H1 (cell line): ENCODE measurements around the gene ERC1. TPM values are rescaled to one million over a fixed set of nuclear protein-coding genes. Genes with fewer than 3 reads are reported as not detected.

Experiments
- CTCF ChIA-PET: fragments of 300-600 bp; sonication (Branson Sonifier 250); formaldehyde crosslinking; loops from one replicate; lab custom pipeline; 2021; ENCODE audit not compliant: partially characterized antibody; lab: Charles Lee
- POLR2A ChIA-PET: fragments of 300-600 bp; sonication (Branson Sonifier 250); formaldehyde crosslinking; loops from one replicate; lab custom pipeline; 2021; ENCODE audit warnings: inconsistent platforms; ENCODE audit not compliant: partially characterized antibody; lab: Charles Lee
- DNase-seq, 2 experiments: peaks; one replicate each; pipeline versions ENCODE4 v3.0.0 to v3.0.0-alpha.2; 2010 to 2022; ENCODE audit warnings: low spot score in 2 of 2, low read depth in 1 of 2, mixed read lengths in 1 of 2
- FAIRE-seq: peaks from 2 replicates; lab custom pipeline; 2011; peaks lifted over from hg19 to GRCh38; lab: Jason Lieb, UNC
- H2AFZ ChIP-seq: 2 replicates; pipeline ENCODE4 v1.8.1; 2012; ENCODE audit warnings: low read length, inconsistent platforms
- H2AK5ac ChIP-seq: 2 replicates; pipeline ENCODE4 v1.6.1; 2013; ENCODE audit warnings: low read depth, low read length
- H2BK120ac ChIP-seq: replicated peaks from 2 replicates; pipeline ENCODE3; 2013; ENCODE audit warnings: low read depth, low read length, inconsistent platforms
- H2BK12ac ChIP-seq: 2 replicates; pipeline ENCODE4 v1.6.1; 2013; ENCODE audit warnings: low read depth, low read length
- H2BK15ac ChIP-seq: 2 replicates; pipeline ENCODE4 v1.6.1; 2013; ENCODE audit warnings: low read length
- H2BK20ac ChIP-seq: 2 replicates; pipeline ENCODE4 v1.6.1; 2013; ENCODE audit warnings: low read length
- H2BK5ac ChIP-seq: 2 replicates; pipeline ENCODE4 v1.6.1; 2013; ENCODE audit warnings: low read depth, low read length
- H3K14ac ChIP-seq: 2 replicates; pipeline ENCODE4 v1.6.1; 2013; ENCODE audit warnings: inconsistent platforms; ENCODE audit not compliant: insufficient read length
- H3K18ac ChIP-seq: 2 replicates; pipeline ENCODE4 v1.6.1; 2013; ENCODE audit warnings: low read length; ENCODE audit errors: extremely low read depth
- H3K23ac ChIP-seq: 2 replicates; pipeline ENCODE4 v1.6.1; 2013; ENCODE audit warnings: inconsistent platforms; ENCODE audit not compliant: insufficient read length
- H3K23me2 ChIP-seq: 2 replicates; pipeline ENCODE4 v1.6.1; 2013; ENCODE audit warnings: low read depth, low read length
- H3K27ac ChIP-seq: 2 replicates; pipeline ENCODE4 v1.6.1; 2011; ENCODE audit warnings: low read depth, low read length, inconsistent platforms
- H3K27me3 ChIP-seq, 4 experiments: replicated peaks in 1 of 4; 1 replicate in 1 of 4; 2 replicates in 3 of 4; pipeline versions ENCODE4 v1.6.1 to v1.8.1; 2011 to 2013; ENCODE audit warnings: low read length in 3 of 4, mild to moderate bottlenecking in 3 of 4, inconsistent platforms in 2 of 4, mixed read lengths in 2 of 4, moderate library complexity in 1 of 4; ENCODE audit not compliant: control insufficient read depth in 3 of 4, insufficient read depth in 3 of 4; ENCODE audit errors: extremely low read depth in 1 of 4
- H3K36me3 ChIP-seq, 4 experiments: 2 replicates each; pipeline versions ENCODE4 v1.6.1 to v1.8.1; 2011 to 2013; ENCODE audit warnings: mild to moderate bottlenecking in 4 of 4, low read length in 3 of 4, moderate library complexity in 2 of 4, control low read depth in 1 of 4, inconsistent platforms in 1 of 4; ENCODE audit not compliant: insufficient read depth in 4 of 4, control insufficient read depth in 2 of 4
- H3K4ac ChIP-seq: replicated peaks from 2 replicates; pipeline ENCODE3; 2013; ENCODE audit warnings: low read length, low read depth, mixed read lengths, inconsistent platforms; ENCODE audit not compliant: insufficient read length
- H3K4me1 ChIP-seq, 4 experiments: replicated peaks in 1 of 4; 1 replicate in 1 of 4; 2 replicates in 3 of 4; pipeline versions ENCODE4 v1.6.1 to v1.8.1; 2011 to 2013; ENCODE audit warnings: low read length in 3 of 4, inconsistent platforms in 2 of 4, mixed read lengths in 1 of 4; ENCODE audit not compliant: insufficient read depth in 4 of 4, control insufficient read depth in 3 of 4
- H3K4me2 ChIP-seq, 2 experiments: 2 replicates each; pipeline versions ENCODE4 v1.6.1 to v1.8.1; 2011 to 2013; ENCODE audit warnings: low read depth in 2 of 2, low read length in 2 of 2, control low read depth in 1 of 2, inconsistent platforms in 1 of 2, mild to moderate bottlenecking in 1 of 2; ENCODE audit not compliant: insufficient read depth in 1 of 2
- H3K4me3 ChIP-seq, 4 experiments: fragments of 200-600, 300-600 bp in 1 of 4; sonication (generic), shearing (Covaris generic), sonication (Bioruptor Twin) in 1 of 4; 2 replicates each; pipeline versions ENCODE4 v1.5.1 to v1.8.1; 2011 to 2016; ENCODE audit warnings: low read length in 4 of 4, low read depth in 3 of 4, control low read depth in 2 of 4, inconsistent platforms in 2 of 4, mild to moderate bottlenecking in 2 of 4, mixed read lengths in 1 of 4, moderate library complexity in 1 of 4; ENCODE audit not compliant: insufficient read depth in 2 of 4; ENCODE audit errors: extremely low read depth in 1 of 4
- H3K56ac ChIP-seq: replicated peaks from 2 replicates; pipeline ENCODE3; 2013; ENCODE audit warnings: low read depth, mild to moderate bottlenecking, mixed read lengths, low read length, inconsistent platforms; ENCODE audit not compliant: insufficient read length
- H3K79me1 ChIP-seq: 2 replicates; pipeline ENCODE4 v1.6.1; 2013; ENCODE audit warnings: low read depth, low read length, control low read depth
- H3K79me2 ChIP-seq, 2 experiments: 2 replicates each; pipeline versions ENCODE4 v1.6.1 to v1.8.1; 2012 to 2013; ENCODE audit warnings: low read length in 2 of 2, mild to moderate bottlenecking in 2 of 2, inconsistent platforms in 1 of 2; ENCODE audit not compliant: insufficient read depth in 2 of 2, control insufficient read depth in 1 of 2
- H3K9ac ChIP-seq, 4 experiments: replicated peaks in 1 of 4; 1 replicate in 1 of 4; 2 replicates in 3 of 4; pipeline versions ENCODE4 v1.6.1 to v1.8.1; 2011 to 2013; ENCODE audit warnings: low read depth in 3 of 4, low read length in 3 of 4, control low read depth in 2 of 4, mild to moderate bottlenecking in 2 of 4, moderate library complexity in 2 of 4, inconsistent platforms in 1 of 4; ENCODE audit errors: extremely low read depth in 1 of 4
- H3K9me3 ChIP-seq, 2 experiments: 2 replicates each; pipeline versions ENCODE4 v1.6.1 to v1.8.1; 2012 to 2013; ENCODE audit warnings: mild to moderate bottlenecking in 2 of 2, moderate library complexity in 2 of 2, control low read depth in 1 of 2, inconsistent platforms in 1 of 2, low read depth in 1 of 2, low read length in 1 of 2, mixed read lengths in 1 of 2; ENCODE audit not compliant: insufficient read depth in 2 of 2
- H4K20me1 ChIP-seq, 2 experiments: replicated peaks in 1 of 2; 2 replicates each; pipeline versions ENCODE3 to v1.8.1; 2011 to 2013; ENCODE audit warnings: inconsistent platforms in 2 of 2, low read length in 2 of 2, mild to moderate bottlenecking in 1 of 2; ENCODE audit not compliant: insufficient read depth in 2 of 2, control insufficient read depth in 1 of 2
- H4K5ac ChIP-seq: 2 replicates; pipeline ENCODE4 v1.6.1; 2013; ENCODE audit warnings: low read length, low read depth, mixed read lengths, inconsistent platforms; ENCODE audit not compliant: insufficient read length
- H4K8ac ChIP-seq: 2 replicates; pipeline ENCODE4 v1.8.0; 2013; ENCODE audit warnings: mild to moderate bottlenecking, moderate library complexity, low read length, inconsistent platforms; ENCODE audit not compliant: insufficient read depth; ENCODE audit errors: extremely low read depth
- H4K91ac ChIP-seq: replicated peaks from 2 replicates; pipeline ENCODE3; 2013; ENCODE audit warnings: low read length, mixed read lengths, inconsistent platforms; ENCODE audit not compliant: insufficient read length
- ASH2L ChIP-seq: fragments of 200-600, 300-600 bp; sonication (generic); IDR thresholded peaks from one replicate; pipeline ENCODE4 v1.7.1; 2017; ENCODE audit warnings: low read length
- BCL11A ChIP-seq, 2 experiments: IDR thresholded peaks; one replicate each; pipeline ENCODE4 v1.6.1; 2011; ENCODE audit warnings: low read depth in 2 of 2, low read length in 2 of 2, mild to moderate bottlenecking in 2 of 2
- EZH2 ChIP-seq: fragments of 200-600 bp; sonication (generic); IDR thresholded peaks from 2 replicates; pipeline ENCODE4 v1.7.1; 2012; ENCODE audit warnings: low read depth, mild to moderate bottlenecking, moderate library complexity, low read length, inconsistent platforms; ENCODE audit not compliant: severe bottlenecking
- HDAC2 ChIP-seq, 2 experiments: fragments of 300-600 bp in 1 of 2; sonication (generic) in 1 of 2; IDR thresholded peaks; 2 replicates each; pipeline ENCODE4 v1.6.1; 2011 to 2012; ENCODE audit warnings: low read depth in 2 of 2, low read length in 2 of 2, mild to moderate bottlenecking in 2 of 2, moderate library complexity in 2 of 2, borderline replicate concordance in 1 of 2, inconsistent platforms in 1 of 2
- POLR2A ChIP-seq, 2 experiments: IDR thresholded peaks; 1 replicate in 1 of 2; 2 replicates in 1 of 2; pipeline ENCODE4 v1.6.1; 2011; ENCODE audit warnings: low read depth in 2 of 2, low read length in 2 of 2, mild to moderate bottlenecking in 2 of 2; ENCODE audit errors: control extremely low read depth in 1 of 2
- POLR2AphosphoS5 ChIP-seq: IDR thresholded peaks from 2 replicates; pipeline ENCODE4 v1.6.1; 2011; ENCODE audit warnings: low read depth, low read length
- RBBP5 ChIP-seq: IDR thresholded peaks from 2 replicates; pipeline ENCODE4 v1.7.1; 2012; ENCODE audit warnings: low read depth, mild to moderate bottlenecking, inconsistent platforms, low read length, moderate library complexity, borderline replicate concordance
- SAP30 ChIP-seq: fragments of 300-600 bp; sonication (generic); IDR thresholded peaks from 2 replicates; pipeline ENCODE4 v1.7.1; 2012; ENCODE audit warnings: low read length, moderate library complexity, mild to moderate bottlenecking, inconsistent platforms; ENCODE audit not compliant: insufficient read depth, insufficient replicate concordance
- SIN3A ChIP-seq, 2 experiments: IDR thresholded peaks in 1 of 2; conservative IDR thresholded peaks in 1 of 2; 2 replicates each; pipeline ENCODE4 v1.6.1; 2011 to 2012; ENCODE audit warnings: low read length in 2 of 2, improper control_type of control experiment in 1 of 2, low read depth in 1 of 2, mild to moderate bottlenecking in 1 of 2
- YY1 ChIP-seq: IDR thresholded peaks from 2 replicates; pipeline ENCODE4 v1.6.1; 2011; ENCODE audit warnings: low read depth, mild to moderate bottlenecking, low read length
- WGBS, 2 experiments: shearing (Covaris generic) in 1 of 2; methylation state at CpG; one replicate each; pipeline versions ENCODE4 v1.1.6 to v1.1.7; 2013 to 2015; ENCODE audit warnings: low lambda C conversion rate in 2 of 2, mixed read lengths in 2 of 2, inconsistent platforms in 1 of 2, low coverage in 1 of 2, missing lambda C conversion rate in 1 of 2; ENCODE audit not compliant: insufficient replicate concordance in 2 of 2, insufficient coverage in 1 of 2, insufficient read length in 1 of 2; ENCODE audit errors: extremely low coverage in 1 of 2, missing lambda C conversion rate in 1 of 2; 5-methylcytosine and 5-hydroxymethylcytosine counted together
- polyA plus RNA-seq, 7 experiments: library from polyadenylated mRNA; depleted of rRNA in 3 of 7; stranded (reverse) in 5 of 7; unstranded in 2 of 7; fragments of >200 nt in 5 of 7; fragments of 200-250 nt in 2 of 7; gene quantifications; 1 replicate in 5 of 7; 2 replicates in 1 of 7; 4 replicates in 1 of 7; pipeline versions ENCODE4 v1.2.1 to v1.2.3, GENCODE V29; 2011 to 2013; ENCODE audit warnings: missing spikeins in 2 of 7, mixed read lengths in 2 of 7
- total RNA-seq: library from RNA; stranded (reverse); fragmentation: NEBNext Ultra II Directional; extraction: Animal tissue kit (Norgen Biotek cat#: 25700); gene quantifications from 2 replicates; pipeline ENCODE4 v1.2.1, GENCODE V29; 2021
- TF ChIP-seq, protein P1 (sequence below): IDR thresholded peaks from 2 replicates; pipeline ENCODE4 v1.6.1; 2011; ENCODE audit warnings: low read depth, mild to moderate bottlenecking, low read length; ENCODE audit not compliant: insufficient read depth
- TF ChIP-seq, protein P2 (sequence below): IDR thresholded peaks from 2 replicates; pipeline ENCODE4 v1.6.1; 2011; ENCODE audit warnings: low read length, improper control_type of control experiment

ERC1 gene
- total and polyA plus RNA-seq, 2 of the 8 experiments (the other 6 are each of a cell fraction or from before 2014, with no cell fraction given), result 7.8 to 45.7 TPM

DNA sequence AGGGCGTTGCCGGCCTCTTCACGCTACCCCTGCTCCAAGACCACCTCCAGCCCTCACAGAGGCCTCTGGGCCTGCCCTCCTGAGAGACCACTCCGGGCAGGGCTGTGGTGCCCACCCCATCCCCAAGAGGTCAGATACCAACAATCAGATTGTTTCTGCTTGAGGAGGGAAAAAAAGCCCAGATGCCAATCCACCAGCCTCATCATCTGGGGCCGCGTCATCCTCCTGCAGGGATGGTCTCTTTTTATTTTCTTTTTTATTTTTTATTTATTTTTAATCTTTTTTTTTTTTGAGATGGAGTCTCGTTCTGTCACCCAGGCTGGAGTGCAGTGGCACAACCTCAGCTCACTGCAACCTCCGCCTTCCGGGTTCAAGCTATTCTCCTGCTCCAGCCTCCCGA lies 510.0 kb downstream of the ERC1 start:
- H2BK20ac ChIP-seq, result no peak overlapping the region
- no peaks in the 10 kb centered on the region for H3K36me3 ChIP-seq
- no peak overlapping the region for H3K14ac ChIP-seq
- H4K91ac ChIP-seq, result no peak overlapping the region
- DNase-seq, result no peak
- H3K27ac ChIP-seq, result no peak overlapping the region
- H4K8ac ChIP-seq, result no peak overlapping the region
- H3K4me1 ChIP-seq, result peaks cover 0 to 3% (median 0%) of the 10 kb centered on the region in 4 experiments; a peak in 1 of 7 replicates
- H4K20me1 ChIP-seq, result no peaks in the 10 kb centered on the region
- no peak overlapping the region for H3K23ac ChIP-seq
- H3K79me1 ChIP-seq, result no peaks in the 10 kb centered on the region
- H4K5ac ChIP-seq, result no peak overlapping the region
- H2AK5ac ChIP-seq, result no peak overlapping the region
- no peaks in the 10 kb centered on the region for H3K27me3 ChIP-seq
- no peak overlapping the region for H2BK15ac ChIP-seq
- 0 out of 2 replicates have a peak, but pooled peaks cover 2% of the 10 kb centered on the region for H3K23me2 ChIP-seq
- peaks cover 0 to 3% of the 10 kb centered on the region in 2 experiments; a peak in 1 of 4 replicates for H3K9me3 ChIP-seq
- H2BK120ac ChIP-seq, result no peak overlapping the region
- ChIA-PET POLR2A (no interaction called here), CTCF (interaction anchor here (1.7 to 2.4 kb wide), 2 partner anchors 17 to 383 kb away, joined by 6 to 7 read pairs; no protein-coding TSS in a partner anchor)
- no peak overlapping the region for H3K4me2 ChIP-seq
- no peak for FAIRE-seq
- no peak overlapping the region for H2BK5ac ChIP-seq
- no peak overlapping the region for H2BK12ac ChIP-seq
- H3K4me3 ChIP-seq, result no peak overlapping the region
- H3K4ac ChIP-seq, result no peak overlapping the region
- no peak overlapping the region for H3K18ac ChIP-seq
- H3K9ac ChIP-seq, result no peak overlapping the region
- H2AFZ ChIP-seq, result no peak overlapping the region
- H3K56ac ChIP-seq, result no peak overlapping the region
- H3K79me2 ChIP-seq, result no peaks in the 10 kb centered on the region
- WGBS, 2 experiments, result 90% methylated on average over 9 of the region's 10 CpGs; no CpG with 5 or more reads in 1 of the 2 experiments
- TF ChIP-seq YY1, result no peak
- TF ChIP-seq EZH2, result no peak
- TF ChIP-seq HDAC2 (IDR thresholded peaks at IDR 0.05; ENCODE audit: borderline replicate concordance in 1 of 2, low read depth in 2 of 2, low read length in 2 of 2), result no peak
- no peak for TF ChIP-seq BCL11A (IDR thresholded peaks at IDR 0.05; ENCODE audit: low read depth in 2 of 2, low read length in 2 of 2)
- TF ChIP-seq RBBP5, result no peak
- no peak for TF ChIP-seq SAP30
- no peak for TF ChIP-seq ASH2L
- no peak for TF ChIP-seq POLR2AphosphoS5
- TF ChIP-seq, protein P1, sequence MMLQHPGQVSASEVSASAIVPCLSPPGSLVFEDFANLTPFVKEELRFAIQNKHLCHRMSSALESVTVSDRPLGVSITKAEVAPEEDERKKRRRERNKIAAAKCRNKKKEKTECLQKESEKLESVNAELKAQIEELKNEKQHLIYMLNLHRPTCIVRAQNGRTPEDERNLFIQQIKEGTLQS, result no peak
- TF ChIP-seq, protein P2, sequence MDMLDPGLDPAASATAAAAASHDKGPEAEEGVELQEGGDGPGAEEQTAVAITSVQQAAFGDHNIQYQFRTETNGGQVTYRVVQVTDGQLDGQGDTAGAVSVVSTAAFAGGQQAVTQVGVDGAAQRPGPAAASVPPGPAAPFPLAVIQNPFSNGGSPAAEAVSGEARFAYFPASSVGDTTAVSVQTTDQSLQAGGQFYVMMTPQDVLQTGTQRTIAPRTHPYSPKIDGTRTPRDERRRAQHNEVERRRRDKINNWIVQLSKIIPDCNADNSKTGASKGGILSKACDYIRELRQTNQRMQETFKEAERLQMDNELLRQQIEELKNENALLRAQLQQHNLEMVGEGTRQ, result no peak
- TF ChIP-seq POLR2A (IDR thresholded peaks at IDR 0.05; ENCODE audit: control extremely low read depth in 1 of 2, low read depth in 2 of 2, low read length in 2 of 2), result no peak
- no peak for TF ChIP-seq SIN3A (conservative IDR thresholded peaks at IDR 0.05 in 1 of 2, IDR thresholded peaks at IDR 0.05 in 1 of 2; ENCODE audit: low read depth in 1 of 2, low read length in 2 of 2)
